Stimulated activated naive B cell treated with anti-CD40 and anti-IgM and Interleukin-4, amounts not matched to agents 10 μg/mL and 1 μg/mL and 100 μg/mL, for 72 hours (primary cell): ENCODE data around the gene WDR27.
"Not testable (repeated sequence)": the region's sequence is repeated elsewhere in the genome, so short reads cannot be mapped to it uniquely, and the experiment has no call there.

ENCODE experiments used
- ATAC-seq, 2 donors: fragments of 150-1000 bp; cut with Tn5 transposase; replicated peaks; 2 replicates each; pipeline ENCODE4 v1.10.0; 2021; ENCODE audit warnings: moderate library complexity in 1 of 2
- DNase-seq: peaks from one replicate; pipeline ENCODE4 v3.0.0; 2021
- H3K27ac Mint-ChIP-seq: one replicate; pipeline ENCODE4 v1.8.0; 2022; ENCODE audit warnings: mild to moderate bottlenecking, mixed read lengths
- H3K27me3 Mint-ChIP-seq, 2 donors: one replicate each; pipeline ENCODE4 v1.8.0; 2022; ENCODE audit warnings: mixed read lengths in 2 of 2
- H3K36me3 Mint-ChIP-seq, 2 donors: one replicate each; pipeline ENCODE4 v1.8.0; 2022; ENCODE audit warnings: mixed read lengths in 2 of 2, mild to moderate bottlenecking in 1 of 2
- H3K4me1 Mint-ChIP-seq, 2 donors: one replicate each; pipeline ENCODE4 v1.8.0; 2022; ENCODE audit warnings: mixed read lengths in 2 of 2, mild to moderate bottlenecking in 1 of 2
- H3K4me3 Mint-ChIP-seq, 2 donors: one replicate each; pipeline ENCODE4 v1.8.0; 2022; ENCODE audit warnings: mild to moderate bottlenecking in 2 of 2, mixed read lengths in 2 of 2, moderate library complexity in 1 of 2
- H3K9me3 Mint-ChIP-seq, 2 donors: one replicate each; pipeline ENCODE4 v1.8.0; 2022; ENCODE audit warnings: mixed read lengths in 2 of 2, mild to moderate bottlenecking in 1 of 2

The WDR27 gene

DNA sequence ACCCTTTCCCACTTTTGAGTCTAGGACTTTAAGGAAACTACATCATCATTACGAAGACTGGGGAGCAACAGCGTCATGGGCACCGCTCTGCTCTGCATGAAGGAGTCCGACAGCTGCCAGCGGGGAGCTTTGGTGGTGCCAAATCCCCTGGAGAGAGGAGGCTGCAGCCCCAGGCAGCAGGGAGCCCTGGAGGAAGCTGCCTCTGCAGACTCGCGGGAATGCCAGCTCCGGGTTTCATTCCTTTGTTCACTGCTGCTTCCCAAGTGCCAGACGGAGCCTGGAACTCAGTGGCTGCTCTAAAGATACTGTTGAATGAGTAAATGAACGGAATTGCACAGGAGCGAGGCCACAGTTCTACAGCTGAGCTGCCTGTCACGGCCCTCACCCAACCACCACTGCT is 251.7 kb downstream of the WDR27 start:
- no peak for ATAC-seq
- Mint-ChIP-seq H3K27me3 (peaks cover 0 to 11% of the 10 kb centered on the region in 2 donors), H3K4me1 (no peaks in the 10 kb centered on the region), H3K27ac (no peak overlapping the region), H3K4me3 (no peak overlapping the region), H3K9me3 (no peaks in the 10 kb centered on the region), H3K36me3 (no peaks in the 10 kb centered on the region)
- DNase-seq: no peak

DNA sequence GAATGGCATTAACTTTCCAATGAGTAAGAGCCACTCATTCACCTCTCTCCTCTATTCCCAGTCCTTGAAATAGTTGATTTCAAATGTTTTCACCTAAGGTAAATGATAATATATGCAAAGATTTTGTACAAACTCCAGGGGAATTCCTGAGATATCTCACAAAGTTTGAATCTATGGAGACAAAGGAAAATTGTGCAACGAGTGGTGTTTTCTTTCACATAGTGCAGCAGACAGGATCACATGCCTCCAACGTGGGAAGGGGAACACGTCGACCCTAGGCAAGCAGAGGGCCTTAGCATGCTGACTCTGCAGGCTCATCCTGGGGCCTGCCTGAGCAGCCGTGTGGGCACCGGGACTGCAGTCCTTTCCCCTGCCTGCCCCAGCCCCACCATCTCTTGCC is 252.6 kb downstream of the WDR27 start:
- H3K27me3 Mint-ChIP-seq: peaks cover 0 to 11% of the 10 kb centered on the region in 2 donors
- H3K36me3 Mint-ChIP-seq: no peaks in the 10 kb centered on the region
- H3K27ac Mint-ChIP-seq: no peak overlapping the region
- H3K4me3 Mint-ChIP-seq: no peak overlapping the region
- no peak for ATAC-seq
- H3K4me1 Mint-ChIP-seq: no peaks in the 10 kb centered on the region
- DNase-seq: no peak
- H3K9me3 Mint-ChIP-seq: no peaks in the 10 kb centered on the region

DNA sequence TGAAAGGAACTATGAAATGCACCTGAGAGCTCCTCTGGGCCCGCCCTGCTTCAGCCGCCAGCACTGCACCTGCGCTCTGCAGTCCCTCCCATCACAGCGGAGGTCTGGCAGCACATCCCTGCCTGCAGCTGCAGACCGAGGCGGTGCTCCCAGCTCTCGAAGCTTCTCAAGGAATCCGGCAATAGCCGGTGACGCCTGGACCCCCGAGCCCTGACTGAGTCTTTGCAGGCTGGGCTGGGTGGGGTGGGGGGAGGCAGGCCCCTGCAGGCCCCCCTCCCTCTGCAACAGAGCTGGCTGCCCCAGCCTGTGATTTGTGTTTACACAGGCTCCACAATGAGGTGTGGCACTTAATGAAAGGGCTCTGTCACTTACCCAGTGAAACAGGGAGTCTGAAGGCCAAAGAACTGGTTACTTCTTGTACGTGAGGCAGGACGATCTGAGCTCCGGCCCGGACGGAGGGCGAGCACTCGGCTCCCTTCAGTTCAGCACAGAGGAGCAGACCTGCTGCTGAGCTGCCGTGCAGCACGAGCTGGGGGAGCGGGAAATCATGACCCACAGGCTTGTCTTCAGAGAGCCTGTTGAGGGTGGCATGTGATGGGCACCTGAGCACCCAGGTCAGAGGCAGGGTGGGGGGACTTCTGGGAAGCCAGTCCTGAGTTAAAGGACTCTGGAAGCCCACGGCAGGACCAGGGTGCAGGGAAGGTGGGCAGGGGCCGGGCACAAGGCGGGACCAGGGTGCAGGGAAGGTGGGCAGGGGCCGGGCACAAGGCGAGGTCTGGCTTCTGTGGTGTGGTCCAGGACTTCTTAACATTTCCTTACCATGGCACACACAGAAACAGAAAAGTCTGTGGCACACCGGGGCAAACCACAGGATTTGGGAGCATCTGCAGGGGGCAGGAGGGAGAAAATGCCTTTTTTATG is 255.9 kb downstream of the WDR27 start:
- H3K27ac Mint-ChIP-seq: no peak overlapping the region
- no peaks in the 10 kb centered on the region for H3K36me3 Mint-ChIP-seq
- no peaks in the 10 kb centered on the region for H3K4me1 Mint-ChIP-seq
- no peak for ATAC-seq
- H3K9me3 Mint-ChIP-seq: no peaks in the 10 kb centered on the region
- peaks cover 0 to 11% of the 10 kb centered on the region in 2 donors for H3K27me3 Mint-ChIP-seq
- DNase-seq: no peak
- no peak overlapping the region for H3K4me3 Mint-ChIP-seq

DNA sequence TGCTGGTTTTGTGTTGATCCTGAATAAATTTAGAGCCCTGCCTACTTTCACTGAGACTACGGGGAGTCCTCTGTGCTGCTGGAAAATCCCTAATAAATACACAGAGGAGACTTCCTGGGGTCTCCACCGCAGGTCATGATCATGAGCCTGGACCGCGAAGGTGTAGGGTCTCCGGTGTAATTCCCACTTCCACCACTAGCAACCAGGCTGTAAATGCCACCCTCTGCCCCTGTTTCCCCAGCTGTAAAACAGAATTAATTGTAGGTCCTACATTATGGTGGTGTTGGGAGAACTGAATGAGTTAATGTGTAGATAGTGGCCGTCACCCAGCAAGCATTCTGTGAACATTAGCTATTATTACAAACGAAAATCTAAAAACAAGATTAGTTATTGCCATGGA is 256.6 kb downstream of the WDR27 start:
- ATAC-seq: no peak
- no peaks in the 10 kb centered on the region for H3K4me1 Mint-ChIP-seq
- H3K4me3 Mint-ChIP-seq: no peak overlapping the region
- H3K27me3 Mint-ChIP-seq: peaks cover 0 to 11% of the 10 kb centered on the region in 2 donors
- no peak overlapping the region for H3K27ac Mint-ChIP-seq
- H3K36me3 Mint-ChIP-seq: no peaks in the 10 kb centered on the region
- no peak for DNase-seq
- no peaks in the 10 kb centered on the region for H3K9me3 Mint-ChIP-seq

DNA sequence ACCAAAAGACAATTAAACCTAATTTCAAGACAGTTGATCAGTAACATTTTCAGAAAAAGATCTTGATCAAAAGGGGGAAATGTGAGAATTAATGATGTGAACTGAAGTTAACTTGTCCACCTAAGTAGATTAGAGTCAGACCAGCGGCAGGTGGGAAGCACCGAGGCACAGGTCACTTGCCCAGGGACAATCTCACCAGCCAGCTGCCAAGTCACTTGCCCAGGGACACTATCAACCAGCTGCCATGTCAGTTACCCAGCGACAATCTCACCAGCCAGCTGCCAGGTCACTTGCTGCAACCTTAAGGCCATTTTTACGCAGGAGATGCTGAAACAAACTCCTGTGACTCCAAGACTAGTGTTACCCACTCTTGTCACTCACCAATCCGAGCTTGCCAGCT is 260.5 kb downstream of the WDR27 start:
- Mint-ChIP-seq H3K36me3 (no peaks in the 10 kb centered on the region), H3K27ac (no peak overlapping the region), H3K4me3 (no peak overlapping the region), H3K9me3 (no peaks in the 10 kb centered on the region), H3K27me3 (no peaks in the 10 kb centered on the region), H3K4me1 (no peaks in the 10 kb centered on the region)
- no peak for ATAC-seq
- no peak for DNase-seq

DNA sequence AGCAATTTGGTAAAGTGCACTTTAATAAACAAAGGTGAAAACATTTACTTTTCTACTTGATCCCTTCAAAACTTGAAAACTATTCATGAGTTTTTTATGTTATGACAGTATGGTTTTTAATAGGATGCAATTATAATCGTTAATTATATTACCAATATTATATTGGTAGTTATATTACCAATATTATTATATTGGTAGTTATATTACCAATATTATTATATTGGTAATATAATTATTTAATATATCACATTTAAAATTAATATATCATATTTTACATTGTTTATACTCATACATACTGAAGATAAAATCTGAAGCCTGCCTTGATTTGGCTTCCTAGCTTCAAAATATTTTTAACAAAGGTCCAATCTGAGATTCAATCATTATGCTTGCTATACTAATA is 262.1 kb downstream of the WDR27 start:
- no peak for ATAC-seq
- no peak overlapping the region for H3K27ac Mint-ChIP-seq
- no peaks in the 10 kb centered on the region for H3K4me1 Mint-ChIP-seq
- DNase-seq: no peak
- no peak overlapping the region for H3K4me3 Mint-ChIP-seq
- H3K27me3 Mint-ChIP-seq: no peaks in the 10 kb centered on the region
- peaks cover 0 to 9% of the 10 kb centered on the region in 2 donors for H3K9me3 Mint-ChIP-seq
- peaks cover 0 to 3% of the 10 kb centered on the region in 2 donors for H3K36me3 Mint-ChIP-seq

DNA sequence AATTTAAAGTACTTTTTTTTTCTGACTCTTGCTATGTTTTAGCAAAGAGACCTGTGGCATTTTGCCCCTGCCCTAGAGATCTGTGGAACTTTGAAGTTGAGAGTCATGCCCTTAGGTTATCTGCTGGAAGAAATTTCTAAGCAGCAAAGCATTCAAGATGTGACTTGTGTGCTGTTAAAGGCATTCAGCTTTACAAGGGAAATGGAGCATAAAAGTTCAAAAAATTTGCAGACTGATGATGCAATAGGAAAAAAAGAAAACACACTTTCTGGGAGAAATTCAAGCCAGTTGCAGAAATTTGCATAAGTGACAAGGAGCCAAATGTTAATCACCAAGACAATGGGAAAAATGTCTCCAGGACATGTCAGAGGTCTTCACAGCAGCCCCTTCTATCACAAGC is 267.3 kb downstream of the WDR27 start:
- H3K4me1 Mint-ChIP-seq, H3K27ac Mint-ChIP-seq, H3K36me3 Mint-ChIP-seq, H3K27me3 Mint-ChIP-seq, H3K4me3 Mint-ChIP-seq, DNase-seq, ATAC-seq: not testable (repeated sequence)
- peaks cover 22 to 33% of the 10 kb centered on the region in 2 donors for H3K9me3 Mint-ChIP-seq

DNA sequence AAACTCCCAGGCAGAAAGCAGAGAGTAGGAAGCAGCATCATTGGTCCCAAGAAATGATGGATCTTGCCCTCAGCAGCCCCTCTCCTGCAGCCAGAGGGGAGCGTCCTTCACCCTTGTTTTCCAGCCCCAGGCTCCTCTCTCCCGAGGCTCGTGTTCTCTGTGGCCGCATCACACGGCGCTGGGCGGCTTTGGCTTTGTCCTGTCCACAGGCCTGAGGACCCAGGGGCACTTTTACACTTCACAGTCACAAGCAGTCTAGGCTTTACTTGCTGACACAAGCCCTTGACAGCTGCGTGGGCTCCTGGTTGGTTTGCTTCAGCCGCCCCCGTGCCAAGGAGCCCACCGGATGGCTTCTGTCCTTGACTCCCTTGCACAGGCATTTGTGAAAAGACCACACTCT is 272.8 kb downstream of the WDR27 start:
- ATAC-seq (no peak), DNase-seq (no peak)
- no peaks in the 10 kb centered on the region for H3K4me1 Mint-ChIP-seq
- H3K4me3 Mint-ChIP-seq: no peak overlapping the region
- no peaks in the 10 kb centered on the region for H3K27me3 Mint-ChIP-seq
- H3K36me3 Mint-ChIP-seq: peaks cover 5 to 10% of the 10 kb centered on the region in 2 donors
- no peak overlapping the region for H3K27ac Mint-ChIP-seq
- peaks cover 24 to 27% of the 10 kb centered on the region in 2 donors for H3K9me3 Mint-ChIP-seq

DNA sequence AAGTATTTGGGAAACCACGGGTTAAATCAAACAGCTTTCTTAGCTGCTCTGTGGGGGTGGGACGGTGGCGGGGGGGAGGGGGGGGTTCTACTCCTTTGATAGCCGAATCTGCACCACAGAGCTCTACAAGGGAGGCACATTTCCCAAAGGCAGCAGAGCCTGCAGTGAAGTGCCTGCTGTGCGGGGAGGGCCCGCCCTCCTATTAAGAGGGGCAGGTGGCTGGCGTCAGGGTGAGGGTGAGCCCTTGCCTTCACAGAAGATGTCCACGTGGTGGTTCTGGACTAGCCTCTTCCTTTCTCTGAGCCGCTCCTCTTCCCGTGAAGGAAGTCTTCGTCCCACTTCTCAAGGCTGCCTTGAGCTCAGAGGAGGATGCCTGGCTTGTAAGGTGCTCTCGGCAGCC is 273.3 kb downstream of the WDR27 start:
- Mint-ChIP-seq H3K4me3 (no peak overlapping the region), H3K27me3 (no peaks in the 10 kb centered on the region), H3K9me3 (peaks cover 23 to 27% of the 10 kb centered on the region in 2 donors), H3K4me1 (no peaks in the 10 kb centered on the region), H3K27ac (no peak overlapping the region), H3K36me3 (peaks cover 5 to 10% of the 10 kb centered on the region in 2 donors)
- no peak for ATAC-seq
- no peak for DNase-seq

DNA sequence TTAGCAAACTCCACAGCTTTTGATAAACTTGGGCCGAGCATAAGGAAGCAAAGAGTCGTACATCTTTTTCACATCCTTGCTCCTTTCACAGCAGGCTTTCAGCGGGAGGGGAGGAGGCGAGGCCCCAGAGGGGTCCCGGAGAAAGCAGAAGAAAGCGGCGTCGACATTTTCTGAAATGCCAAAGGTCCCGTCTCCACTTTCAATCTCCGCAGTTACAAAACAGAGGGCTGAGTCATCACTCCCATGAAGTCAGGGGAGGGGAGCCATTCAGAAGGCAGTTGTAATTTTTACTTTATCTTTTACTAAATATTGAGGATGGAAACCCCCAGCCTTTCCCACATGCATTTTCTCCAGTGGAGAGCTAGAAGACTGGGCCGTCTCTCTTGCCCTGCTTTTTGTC is 274.0 kb downstream of the WDR27 start:
- DNase-seq: no peak
- H3K27ac Mint-ChIP-seq: no peak overlapping the region

DNA sequence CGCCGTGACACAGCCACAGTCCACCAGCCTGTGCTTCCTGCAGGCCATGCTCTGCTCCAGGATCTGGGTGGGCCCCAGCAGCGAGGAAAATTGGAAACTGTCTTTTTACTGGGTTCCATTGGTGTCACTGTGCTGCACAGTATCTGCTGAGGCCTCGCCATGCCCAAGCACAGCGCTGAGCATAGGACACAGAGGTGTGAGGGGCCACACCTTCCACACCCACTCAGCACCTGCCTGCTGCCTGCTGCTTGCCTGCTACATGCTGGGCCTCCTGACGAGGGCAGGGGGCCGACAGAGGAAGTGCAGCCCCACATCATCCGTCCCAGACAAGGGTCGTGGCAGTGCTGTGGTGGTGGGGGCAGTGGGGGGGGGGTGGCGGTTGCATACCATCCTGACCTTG is 275.2 kb downstream of the WDR27 start:
- Mint-ChIP-seq H3K9me3 (peaks cover 15 to 16% of the 10 kb centered on the region in 2 donors), H3K27me3 (peaks cover 0 to 6% of the 10 kb centered on the region in 2 donors), H3K27ac (no peak overlapping the region), H3K4me3 (no peak overlapping the region), H3K36me3 (peaks cover 4 to 6% of the 10 kb centered on the region in 2 donors), H3K4me1 (no peaks in the 10 kb centered on the region)
- no peak for ATAC-seq
- DNase-seq: no peak

More for the DNA sequence above, 274.0 kb downstream of the WDR27 start:
- H3K9me3 Mint-ChIP-seq: peaks cover 21 to 26% of the 10 kb centered on the region in 2 donors
- ATAC-seq: no peak
- H3K27me3 Mint-ChIP-seq: no peaks in the 10 kb centered on the region
- no peak overlapping the region for H3K4me3 Mint-ChIP-seq
- no peaks in the 10 kb centered on the region for H3K4me1 Mint-ChIP-seq
- peaks cover 5 to 10% of the 10 kb centered on the region in 2 donors for H3K36me3 Mint-ChIP-seq

DNA sequence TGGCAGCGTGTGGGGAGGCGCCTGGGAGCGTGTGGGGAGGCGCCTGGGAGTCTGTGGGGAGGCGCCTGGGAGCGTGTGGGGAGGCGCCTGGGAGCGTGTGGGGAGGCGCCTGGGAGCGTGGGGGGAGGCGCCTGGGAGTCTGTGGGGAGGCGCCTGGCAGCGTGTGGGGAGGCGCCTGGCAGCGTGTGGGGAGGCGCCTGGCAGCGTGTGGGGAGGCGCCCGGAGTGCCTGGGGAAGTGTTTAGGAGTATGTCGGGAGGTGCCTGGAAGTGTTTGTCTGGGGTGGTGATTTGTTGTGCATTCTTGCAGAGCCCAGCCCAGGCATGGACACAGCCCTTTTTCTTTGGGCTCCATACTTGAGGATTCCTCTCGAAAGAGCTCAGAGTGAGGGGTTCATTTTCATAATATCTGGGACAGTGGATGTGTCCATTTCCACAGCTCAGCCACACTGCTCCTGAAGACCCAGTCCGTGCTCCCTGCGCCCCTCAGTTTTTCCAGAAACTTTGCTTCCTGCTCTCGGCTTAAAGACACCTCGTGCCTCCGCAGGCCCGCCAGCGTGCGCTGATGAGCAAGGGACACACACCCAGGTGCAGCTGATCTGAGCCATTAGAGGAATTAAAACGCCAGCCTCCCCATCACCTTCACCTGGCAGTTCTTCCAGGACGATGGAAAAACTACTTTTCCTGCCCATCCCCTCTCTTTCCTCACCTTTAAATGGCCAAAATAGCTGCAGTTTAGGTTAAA is 276.0 kb downstream of the WDR27 start:
- Mint-ChIP-seq H3K27ac (no peak overlapping the region), H3K4me1 (no peaks in the 10 kb centered on the region), H3K27me3 (peaks cover 0 to 6% of the 10 kb centered on the region in 2 donors), H3K9me3 (peaks cover 10 to 13% of the 10 kb centered on the region in 2 donors), H3K36me3 (peaks cover 4 to 6% of the 10 kb centered on the region in 2 donors), H3K4me3 (no peak overlapping the region)
- no peak for ATAC-seq
- no peak for DNase-seq

DNA sequence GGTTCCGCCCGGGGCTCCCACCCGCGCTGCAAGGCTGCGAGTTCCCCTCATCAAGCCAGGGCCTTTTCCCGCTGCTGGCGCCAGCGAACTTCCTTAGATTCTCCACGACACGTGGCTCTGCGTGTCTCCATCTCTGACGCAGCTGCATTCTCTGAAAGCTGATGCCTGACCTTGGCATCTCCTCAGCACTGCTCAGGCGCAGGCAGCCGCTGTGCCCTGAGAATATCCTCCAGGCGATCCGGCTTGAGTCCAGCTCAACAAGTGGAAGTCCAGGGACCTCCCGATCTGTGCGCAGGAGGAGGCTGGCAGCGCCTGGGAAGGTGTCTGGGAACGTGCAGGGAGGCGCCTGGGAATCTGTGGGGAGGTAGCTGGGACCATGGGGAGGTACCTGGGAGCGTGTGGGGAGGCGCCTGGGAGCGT is 277.0 kb downstream of the WDR27 start:
- Mint-ChIP-seq H3K9me3 (peaks cover 5 to 7% of the 10 kb centered on the region in 2 donors), H3K27me3 (peaks cover 0 to 6% of the 10 kb centered on the region in 2 donors), H3K4me1 (no peaks in the 10 kb centered on the region), H3K27ac (no peak overlapping the region), H3K4me3 (peak overlapping the region in 1 of 2 donors; percentile 13), H3K36me3 (peaks cover under 1 to 2% of the 10 kb centered on the region in 2 donors)
- no peak for ATAC-seq
- no peak for DNase-seq

DNA sequence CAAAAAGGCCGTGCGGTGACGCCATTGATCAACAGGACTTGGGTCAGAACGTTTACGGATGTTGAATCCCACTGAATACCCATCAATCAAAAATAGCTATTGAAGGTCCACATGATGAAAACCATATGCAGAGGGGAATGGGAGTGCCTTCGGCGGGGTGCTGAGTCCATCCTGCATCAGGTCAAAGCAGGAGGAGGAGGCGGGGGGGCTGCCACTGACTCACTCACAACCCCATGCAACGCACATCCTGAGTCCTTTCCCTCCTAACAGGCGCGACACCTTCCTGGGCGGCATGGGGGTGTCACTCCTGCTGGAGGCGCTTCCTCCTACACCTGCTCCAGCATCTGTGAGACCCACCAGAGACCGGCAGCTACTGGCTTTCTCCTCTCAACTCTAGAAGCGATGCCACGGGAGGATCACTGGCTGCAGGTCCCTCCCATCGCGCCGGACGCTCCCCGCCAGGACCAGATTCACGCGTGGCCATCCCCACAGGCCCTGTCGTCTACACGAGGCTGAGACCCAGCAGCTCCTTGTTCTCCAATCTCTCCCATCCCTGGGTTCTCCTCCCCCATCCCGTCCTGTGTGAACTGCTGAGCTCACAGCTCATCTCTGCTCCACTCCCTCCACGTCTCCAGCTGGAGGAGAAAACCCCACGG is 277.6 kb downstream of the WDR27 start:
- DNase-seq (no peak), ATAC-seq (no peak)
- no peaks in the 10 kb centered on the region for H3K4me1 Mint-ChIP-seq
- peaks cover 0 to 6% of the 10 kb centered on the region in 2 donors for H3K27me3 Mint-ChIP-seq
- H3K4me3 Mint-ChIP-seq: no peak overlapping the region
- H3K9me3 Mint-ChIP-seq: peaks cover 5 to 7% of the 10 kb centered on the region in 2 donors
- no peak overlapping the region for H3K27ac Mint-ChIP-seq
- no peaks in the 10 kb centered on the region for H3K36me3 Mint-ChIP-seq
